ENCODE measurements around the gene STXBP3. TPM values are rescaled to one million over a fixed set of nuclear protein-coding genes. Genes with fewer than 3 reads are reported as not detected.

Gene STXBP3
- total and polyA plus RNA-seq, 2 of the 13 experiments (the other 11 are each of a cell fraction or from before 2014, with no cell fraction given), result 13.0 to 20.8 TPM

DNA sequence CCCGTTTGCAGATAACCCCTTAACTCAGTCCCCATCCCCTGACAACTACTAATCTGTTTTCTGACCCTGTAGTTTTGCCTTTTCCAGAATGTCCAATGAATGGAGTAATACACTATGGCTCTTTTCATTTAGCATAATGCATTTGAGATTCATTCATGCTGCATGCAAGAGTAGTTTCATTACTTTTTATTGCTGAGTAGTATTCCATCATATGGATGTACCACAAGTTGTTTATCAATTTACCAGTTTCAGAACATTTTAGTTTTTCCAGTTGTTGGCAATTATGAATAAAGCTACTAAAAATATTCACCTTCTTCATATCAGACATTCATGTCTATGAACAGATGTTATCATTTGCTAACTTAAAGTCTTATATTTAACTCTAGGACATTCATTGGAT lies 45.3 kb downstream of the STXBP3 start:
- no peak for FAIRE-seq
- no peaks in the 10 kb centered on the region for H3K4me1 ChIP-seq (ENCODE audit: insufficient read depth, low read length)
- H3K4me2 ChIP-seq (ENCODE audit: low read depth, low read length), result no peak overlapping the region
- no peak overlapping the region for H3K9ac ChIP-seq (ENCODE audit: insufficient read depth, low read depth, low read length)
- intact Hi-C loops (cut with micrococcal nuclease; ENCODE audit: unreplicated experiment) (no loop called here), in situ Hi-C loops (cut with HindIII; ENCODE audit: extremely low pct_ligation_motif_present, low pct_unique_long_range_greater_than_20kb) (no loop called here)
- no peaks in the 10 kb centered on the region for H3K9me3 ChIP-seq (ENCODE audit: low read length)
- no peaks in the 10 kb centered on the region for H4K20me1 ChIP-seq (ENCODE audit: insufficient read depth, low read length)
- no peaks in the 10 kb centered on the region; a peak in 1 of 5 replicates for H3K27me3 ChIP-seq (ENCODE audit: control insufficient read depth in 1 of 2, insufficient read depth in 2 of 2, low read length in 2 of 2)
- no peaks in the 10 kb centered on the region for H3K79me2 ChIP-seq (ENCODE audit: insufficient read depth, low read length)
- DNase-seq (ENCODE audit: low spot score), result no peak
- ChIA-PET CTCF (ENCODE audit: low intra/inter-chr PET ratio, low total read pairs) (no interaction called here), POLR2A (no interaction called here)
- TF ChIP-seq, protein P1, sequence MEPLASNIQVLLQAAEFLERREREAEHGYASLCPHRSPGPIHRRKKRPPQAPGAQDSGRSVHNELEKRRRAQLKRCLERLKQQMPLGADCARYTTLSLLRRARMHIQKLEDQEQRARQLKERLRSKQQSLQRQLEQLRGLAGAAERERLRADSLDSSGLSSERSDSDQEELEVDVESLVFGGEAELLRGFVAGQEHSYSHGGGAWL (CRISPR knock-in tag; IDR thresholded peaks at IDR 0.05), result no peak
- WGBS (ENCODE audit: low lambda C conversion rate), result 92% methylated on average over 1 of the region's 1 CpG
- H2AFZ ChIP-seq (ENCODE audit: low read length), result no peak overlapping the region
- BruUV-seq (replicated peaks), result no TSS peak
- no peak overlapping the region for H3K4me3 ChIP-seq (replicated peaks in 1 of 3; ENCODE audit: insufficient read depth in 1 of 3, low read depth in 2 of 3, low read length in 3 of 3)
- peaks cover 0 to 13% of the 10 kb centered on the region in 2 experiments; a peak in 2 of 5 replicates for H3K36me3 ChIP-seq (replicated peaks in 1 of 2; ENCODE audit: control insufficient read depth in 1 of 2, insufficient read depth in 2 of 2, low read length in 2 of 2)
- ATAC-seq, result no peak
- no peak overlapping the region for H3K27ac ChIP-seq (ENCODE audit: extremely low read length, insufficient read depth, low read length)

DNA sequence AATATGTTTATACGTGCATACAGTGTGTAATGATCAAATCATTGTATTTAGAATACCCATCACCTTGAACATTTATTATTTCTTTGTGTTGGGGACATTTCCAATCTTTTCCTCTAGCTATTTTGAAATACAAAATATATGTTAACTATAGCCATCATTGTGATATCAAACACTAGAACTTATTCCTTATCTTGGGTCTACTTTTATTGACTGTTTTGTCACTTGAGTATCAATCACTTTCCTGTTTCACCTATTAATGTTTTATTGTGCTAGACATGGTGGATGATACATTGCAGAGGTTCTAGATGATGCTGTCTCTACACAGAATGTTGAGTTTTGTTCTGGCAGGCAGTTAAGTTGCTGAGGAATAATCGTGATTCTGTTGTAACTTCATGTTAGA lies 45.9 kb downstream of the STXBP3 start:
- BruUV-seq (replicated peaks), result no TSS peak
- no peaks in the 10 kb centered on the region for H3K79me2 ChIP-seq (ENCODE audit: insufficient read depth, low read length)
- no peak for FAIRE-seq
- no peaks in the 10 kb centered on the region for H3K9me3 ChIP-seq (ENCODE audit: low read length)
- H3K27me3 ChIP-seq (ENCODE audit: control insufficient read depth in 1 of 2, insufficient read depth in 2 of 2, low read length in 2 of 2), result no peaks in the 10 kb centered on the region; a peak in 1 of 5 replicates
- in situ Hi-C loops (cut with HindIII; ENCODE audit: extremely low pct_ligation_motif_present, low pct_unique_long_range_greater_than_20kb) (no loop called here), intact Hi-C loops (cut with micrococcal nuclease; ENCODE audit: unreplicated experiment) (no loop called here)
- POLR2A ChIA-PET, result no interaction called here
- DNase-seq (ENCODE audit: low spot score), result no peak
- CTCF ChIA-PET (ENCODE audit: low intra/inter-chr PET ratio, low total read pairs), result no interaction called here
- H4K20me1 ChIP-seq (ENCODE audit: insufficient read depth, low read length), result no peaks in the 10 kb centered on the region
- no peak overlapping the region for H3K9ac ChIP-seq (ENCODE audit: insufficient read depth, low read depth, low read length)
- H3K4me3 ChIP-seq (replicated peaks in 1 of 3; ENCODE audit: insufficient read depth in 1 of 3, low read depth in 2 of 3, low read length in 3 of 3), result no peak overlapping the region
- no peak overlapping the region for H3K4me2 ChIP-seq (ENCODE audit: low read depth, low read length)
- no peaks in the 10 kb centered on the region for H3K4me1 ChIP-seq (ENCODE audit: insufficient read depth, low read length)
- no peak overlapping the region for H2AFZ ChIP-seq (ENCODE audit: low read length)
- H3K36me3 ChIP-seq (replicated peaks in 1 of 2; ENCODE audit: control insufficient read depth in 1 of 2, insufficient read depth in 2 of 2, low read length in 2 of 2), result peaks cover 2 to 16% of the 10 kb centered on the region in 2 experiments; a peak in 2 of 5 replicates
- H3K27ac ChIP-seq (ENCODE audit: extremely low read length, insufficient read depth, low read length), result no peak overlapping the region
- WGBS (ENCODE audit: low lambda C conversion rate), result 91% methylated on average over 2 of the region's 2 CpGs
- no peak for ATAC-seq
- TF ChIP-seq, protein P2, sequence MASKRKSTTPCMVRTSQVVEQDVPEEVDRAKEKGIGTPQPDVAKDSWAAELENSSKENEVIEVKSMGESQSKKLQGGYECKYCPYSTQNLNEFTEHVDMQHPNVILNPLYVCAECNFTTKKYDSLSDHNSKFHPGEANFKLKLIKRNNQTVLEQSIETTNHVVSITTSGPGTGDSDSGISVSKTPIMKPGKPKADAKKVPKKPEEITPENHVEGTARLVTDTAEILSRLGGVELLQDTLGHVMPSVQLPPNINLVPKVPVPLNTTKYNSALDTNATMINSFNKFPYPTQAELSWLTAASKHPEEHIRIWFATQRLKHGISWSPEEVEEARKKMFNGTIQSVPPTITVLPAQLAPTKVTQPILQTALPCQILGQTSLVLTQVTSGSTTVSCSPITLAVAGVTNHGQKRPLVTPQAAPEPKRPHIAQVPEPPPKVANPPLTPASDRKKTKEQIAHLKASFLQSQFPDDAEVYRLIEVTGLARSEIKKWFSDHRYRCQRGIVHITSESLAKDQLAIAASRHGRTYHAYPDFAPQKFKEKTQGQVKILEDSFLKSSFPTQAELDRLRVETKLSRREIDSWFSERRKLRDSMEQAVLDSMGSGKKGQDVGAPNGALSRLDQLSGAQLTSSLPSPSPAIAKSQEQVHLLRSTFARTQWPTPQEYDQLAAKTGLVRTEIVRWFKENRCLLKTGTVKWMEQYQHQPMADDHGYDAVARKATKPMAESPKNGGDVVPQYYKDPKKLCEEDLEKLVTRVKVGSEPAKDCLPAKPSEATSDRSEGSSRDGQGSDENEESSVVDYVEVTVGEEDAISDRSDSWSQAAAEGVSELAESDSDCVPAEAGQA (IDR thresholded peaks at IDR 0.05; ENCODE audit: low read depth), result no peak
- TF ChIP-seq, protein P2 (CRISPR knock-in tag; IDR thresholded peaks at IDR 0.05; ENCODE audit: borderline replicate concordance), result no peak
- no peak for TF ChIP-seq FLYWCH1 (CRISPR knock-in tag; IDR thresholded peaks at IDR 0.05)
- no peak for TF ChIP-seq FOSL1 (CRISPR knock-in tag; IDR thresholded peaks at IDR 0.05; ENCODE audit: borderline replicate concordance)
- TF ChIP-seq SNAPC2 (CRISPR knock-in tag; IDR thresholded peaks at IDR 0.05), result no peak
- TF ChIP-seq, protein P3, sequence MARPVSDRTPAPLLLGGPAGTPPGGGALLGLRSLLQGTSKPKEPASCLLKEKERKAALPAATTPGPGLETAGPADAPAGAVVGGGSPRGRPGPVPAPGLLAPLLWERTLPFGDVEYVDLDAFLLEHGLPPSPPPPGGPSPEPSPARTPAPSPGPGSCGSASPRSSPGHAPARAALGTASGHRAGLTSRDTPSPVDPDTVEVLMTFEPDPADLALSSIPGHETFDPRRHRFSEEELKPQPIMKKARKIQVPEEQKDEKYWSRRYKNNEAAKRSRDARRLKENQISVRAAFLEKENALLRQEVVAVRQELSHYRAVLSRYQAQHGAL (CRISPR knock-in tag; IDR thresholded peaks at IDR 0.05; ENCODE audit: not compliant biosample characterization), result no peak
- no peak for TF ChIP-seq BORCS8-MEF2B (CRISPR knock-in tag; IDR thresholded peaks at IDR 0.05)
- TF ChIP-seq, protein P4, sequence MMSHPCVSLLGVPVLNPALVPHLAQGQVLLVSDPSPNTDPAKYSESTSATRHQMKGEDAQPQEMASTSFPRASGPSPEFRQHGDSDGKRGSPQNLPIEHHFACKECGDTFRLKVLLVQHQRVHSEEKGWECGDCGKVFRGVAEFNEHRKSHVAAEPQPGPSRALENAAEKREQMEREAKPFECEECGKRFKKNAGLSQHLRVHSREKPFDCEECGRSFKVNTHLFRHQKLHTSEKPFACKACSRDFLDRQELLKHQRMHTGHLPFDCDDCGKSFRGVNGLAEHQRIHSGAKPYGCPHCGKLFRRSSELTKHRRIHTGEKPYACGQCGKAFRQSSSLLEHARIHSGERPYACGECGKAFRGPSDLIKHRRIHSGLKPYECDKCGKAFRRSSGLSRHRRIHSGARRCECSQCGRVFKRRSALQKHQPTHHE (CRISPR knock-in tag; IDR thresholded peaks at IDR 0.05; ENCODE audit: borderline replicate concordance), result no peak
- TF ChIP-seq MATR3 (CRISPR knock-in tag; IDR thresholded peaks at IDR 0.05), result no peak
- no peak for TF ChIP-seq CCAR2 (optimal IDR thresholded peaks at IDR 0.05; ENCODE audit: low read depth, low read length)
